Right lung (tissue), 5 donors: ENCODE measurements around the gene RPL36. TPM values are rescaled to one million over a fixed set of nuclear protein-coding genes. Genes with fewer than 3 reads are reported as not detected.

Experiments used
- polyA plus RNA-seq, 5 donors: library from polyadenylated mRNA; unstranded; fragments of 120-200 nt; gene quantifications; one replicate each; pipeline versions ENCODE4 v1.2.1 to v1.2.3, GENCODE V29; 2013; ENCODE audit warnings: inconsistent platforms in 1 of 5, low replicate concordance in 1 of 5; ENCODE audit not compliant: insufficient read length in 5 of 5, insufficient read depth in 1 of 5

The RPL36 gene
- polyA plus RNA-seq, 5 donors = 697 to 1,241 (median 771) TPM

Other genes with a start within 250 kb of the RPL36 start
- not detected for gene ZNRF4, start 234.9 kb upstream of the RPL36 start, polyA plus RNA-seq
- under 1 TPM; 0.40 to 0.64 (median 0.50) TPM for gene TINCR, start 122.3 kb upstream of the RPL36 start, polyA plus RNA-seq
- 100 to 1,000 TPM in 1 of 5 donors, 10 to 100 TPM in 4; 71.8 to 106 (median 80.3) TPM for gene SAFB2, start 67.5 kb upstream of the RPL36 start, polyA plus RNA-seq
- gene SAFB, start 67.2 kb upstream of the RPL36 start, polyA plus RNA-seq = 100 to 1,000 TPM; 150 to 201 (median 159) TPM
- gene MICOS13, start 9.8 kb upstream of the RPL36 start, polyA plus RNA-seq = 10 to 100 TPM; 24.4 to 66.9 (median 30.4) TPM
- gene HSD11B1L, start 9.3 kb upstream of the RPL36 start, polyA plus RNA-seq = 10 to 100 TPM in 2 of 5 donors, 1 to 10 TPM in 3; 7.5 to 11.4 (median 9.0) TPM
- gene LONP1, start 29.9 kb downstream of the RPL36 start, polyA plus RNA-seq = 10 to 100 TPM; 31.2 to 53.7 (median 41.7) TPM
- gene CATSPERD, start 30.3 kb downstream of the RPL36 start, polyA plus RNA-seq = 1 to 10 TPM in 3 of 5 donors, under 1 TPM in 1, not detected in 1; 0.81 to 2.3 (median 1.8) TPM
- gene PRR22, start 94.5 kb downstream of the RPL36 start, polyA plus RNA-seq = 1 to 10 TPM; 1.1 to 2.9 (median 2.0) TPM
- gene DUS3L, start 100.9 kb downstream of the RPL36 start, polyA plus RNA-seq = 10 to 100 TPM; 22.3 to 33.2 (median 27.3) TPM
- gene NRTN, start 114.8 kb downstream of the RPL36 start, polyA plus RNA-seq = 1 to 10 TPM; 1.1 to 2.0 (median 1.7) TPM
- under 1 TPM; 0.46 to 0.84 (median 0.71) TPM for gene FUT6, start 149.4 kb downstream of the RPL36 start, polyA plus RNA-seq
- under 1 TPM in 4 of 5 donors, not detected in 1; 0.49 to 0.66 (median 0.61) TPM for gene FUT3, start 161.2 kb downstream of the RPL36 start, polyA plus RNA-seq
- not detected for gene FUT5, start 180.2 kb downstream of the RPL36 start, polyA plus RNA-seq
- 100 to 1,000 TPM; 103 to 203 (median 116) TPM for gene NDUFA11, start 213.5 kb downstream of the RPL36 start, polyA plus RNA-seq
- gene VMAC, start 214.6 kb downstream of the RPL36 start, polyA plus RNA-seq = 10 to 100 TPM in 1 of 5 donors, 1 to 10 TPM in 4; 7.3 to 10.7 (median 9.0) TPM
- gene CAPS, start 224.0 kb downstream of the RPL36 start, polyA plus RNA-seq = 10 to 100 TPM; 13.5 to 56.0 (median 32.9) TPM